Stomach (tissue), 19 donors: ENCODE results near the gene PDLIM4. TPM values are rescaled to one million over a fixed set of nuclear protein-coding genes. Genes with fewer than 3 reads are reported as not detected.

Experiments
- DNase-seq, 2 donors: peaks; one replicate each; pipeline versions ENCODE4 v3.0.0 to v3.0.0-alpha.2; 2013 to 2019
- H3K27ac ChIP-seq, 5 donors: fragments of 200-600 bp in 4 of 5; sonication (generic) in 4 of 5; one replicate each; pipeline ENCODE4 v1.5.1; 2013 to 2019; ENCODE audit warnings: mild to moderate bottlenecking in 1 of 5, moderate library complexity in 1 of 5
- H3K27me3 ChIP-seq, 3 donors: fragments of 200-600 bp; sonication (generic); one replicate each; pipeline ENCODE4 v1.5.1; 2017 to 2019; ENCODE audit warnings: mixed run types in 1 of 3
- H3K36me3 ChIP-seq, 4 donors: fragments of 200-600 bp; sonication (generic); 1 replicate in 3 of 4; 2 replicates in 1 of 4; pipeline ENCODE4 v1.5.1; 2016 to 2019
- H3K4me1 ChIP-seq, 4 donors: fragments of 200-600 bp; sonication (generic); one replicate each; pipeline ENCODE4 v1.5.1; 2016 to 2019
- H3K4me3 ChIP-seq, 4 donors: fragments of 200-600 bp; sonication (generic) in 3 of 4; one replicate each; pipeline ENCODE4 v1.5.1; 2016 to 2019; ENCODE audit warnings: mild to moderate bottlenecking in 1 of 4
- H3K9me3 ChIP-seq, 4 donors: fragments of 200-600 bp; sonication (generic); one replicate each; pipeline ENCODE4 v1.5.1; 2016 to 2019
- EP300 ChIP-seq: sonication (generic); formaldehyde crosslinking; IDR thresholded peaks from one replicate; pipeline ENCODE4 v1.6.1; 2017; ENCODE audit warnings: antibody characterized with exemption
- POLR2A ChIP-seq, 4 donors: fragments of 450-650 bp; IDR thresholded peaks; one replicate each; pipeline ENCODE4 v1.6.1; 2016; ENCODE audit warnings: antibody characterized with exemption in 4 of 4, control low read depth in 2 of 4, mild to moderate bottlenecking in 1 of 4, moderate library complexity in 1 of 4
- POLR2AphosphoS5 ChIP-seq, 3 donors: sonication (generic); formaldehyde crosslinking; IDR thresholded peaks; one replicate each; pipeline ENCODE4 v1.6.1; 2016; ENCODE audit warnings: antibody characterized with exemption in 3 of 3
- WGBS, 5 donors: extraction: QIAGEN DNeasy Blood & Tissue Kit in 3 of 5; methylation state at CpG; one replicate each; pipeline versions ENCODE4 v1.1.5 to v1.1.7; 2013 to 2018; 5-methylcytosine and 5-hydroxymethylcytosine counted together
- intact Hi-C: fragments of 100-400 bp; cut with DNase I; formaldehyde crosslinking; loops from one replicate; pipeline ENCODE4 v1.15.1; 2023; ENCODE audit warnings: low total_unique reads
- long read RNA-seq, 10 donors: transcript quantifications; one replicate each; lab custom pipeline, GENCODE V29; 2026
- polyA plus RNA-seq, 3 donors: library from polyadenylated mRNA; stranded (reverse); fragments of 200-250 nt; gene quantifications; one replicate each; pipeline ENCODE4 v1.2.3, GENCODE V29; 2013
- total RNA-seq, 5 donors: library from RNA; depleted of rRNA; stranded (reverse); fragments of >200 nt; gene quantifications; one replicate each; pipeline versions ENCODE4 v1.1.0 to v1.2.3, GENCODE V29; 2014 to 2016
- TF ChIP-seq, protein P1 (sequence below), 7 experiments: fragments of 450-650 bp in 4 of 7; fragments of 200-600 bp in 3 of 7; sonication (generic) in 3 of 7; IDR thresholded peaks; one replicate each; pipeline ENCODE4 v1.5.1; 2016 to 2019; ENCODE audit warnings: antibody characterized with exemption in 7 of 7, control low read depth in 2 of 7, mild to moderate bottlenecking in 1 of 7
- donor health status: healthy with polysubstance abuse.
- donor health status: Bipolar disorder and iron deficiency.
- donor health status: healthy.

Gene PDLIM4
- total RNA-seq (10 to 100 TPM in 4 of 5 donors, not detected in 1; 13.9 to 37.8 (median 25.4) TPM), polyA plus RNA-seq (10 to 100 TPM; 11.2 to 52.4 (median 16.1) TPM)
- long read RNA-seq, donor 1, transcript PDLIM4-201 (7 exons, 2,282 nt): major isoform, 7 of 8 reads
- long read RNA-seq, donor 1, partial matches to known transcripts: 0 of 8 reads
- long read RNA-seq, donor 1, other reads (novel, unspliced or antisense): 0 of 8 reads
- long read RNA-seq, donor 2, transcript PDLIM4-201 (7 exons, 2,282 nt): major isoform, 10 of 11 reads
- long read RNA-seq, donor 2, partial matches to known transcripts: 0 of 11 reads
- long read RNA-seq, donor 2, other reads (novel, unspliced or antisense): 0 of 11 reads
- long read RNA-seq, donor 3, partial matches to known transcripts: 0 of 4 reads
- long read RNA-seq, donor 3, other reads (novel, unspliced or antisense): 0 of 4 reads
- long read RNA-seq, donor 4, partial matches to known transcripts: 0 of 4 reads
- long read RNA-seq, donor 4, other reads (novel, unspliced or antisense): 0 of 4 reads
- long read RNA-seq, donor 5, transcript PDLIM4-201 (7 exons, 2,282 nt): major isoform, 10 of 11 reads
- long read RNA-seq, donor 5, partial matches to known transcripts: 0 of 11 reads
- long read RNA-seq, donor 5, other reads (novel, unspliced or antisense): 0 of 11 reads
- long read RNA-seq, donor 6, transcript PDLIM4-201 (7 exons, 2,282 nt): major isoform, 28 of 29 reads
- long read RNA-seq, donor 6, partial matches to known transcripts: 0 of 29 reads
- long read RNA-seq, donor 6, other reads (novel, unspliced or antisense): 0 of 29 reads
- long read RNA-seq, donor 7, transcript PDLIM4-201 (7 exons, 2,282 nt): major isoform, 19 of 20 reads
- long read RNA-seq, donor 7, partial matches to known transcripts: 0 of 20 reads
- long read RNA-seq, donor 7, other reads (novel, unspliced or antisense): 0 of 20 reads
- long read RNA-seq, donor 8, transcript PDLIM4-201 (7 exons, 2,282 nt): major isoform, 9 of 9 reads
- long read RNA-seq, donor 8, partial matches to known transcripts: 0 of 9 reads
- long read RNA-seq, donor 8, other reads (novel, unspliced or antisense): 0 of 9 reads
- long read RNA-seq, donor 9, transcript PDLIM4-201 (7 exons, 2,282 nt): major isoform, 10 of 35 reads
- long read RNA-seq, donor 9, partial matches to known transcripts: 25 of 35 reads
- long read RNA-seq, donor 9, other reads (novel, unspliced or antisense): 0 of 35 reads
- long read RNA-seq, donor 10, transcript PDLIM4-201 (7 exons, 2,282 nt): major isoform, 6 of 6 reads
- long read RNA-seq, donor 10, partial matches to known transcripts: 0 of 6 reads
- long read RNA-seq, donor 10, other reads (novel, unspliced or antisense): 0 of 6 reads

- WGBS, 5 donors: 19 to 45% (median 27%) methylated on average over 17 to 86 of the region's 88 CpGs
- peaks cover 0 to 10% (median 4%) of the 10 kb centered on the region in 3 donors for H3K27me3 ChIP-seq
- no peaks in the 10 kb centered on the region for H3K9me3 ChIP-seq
- TF ChIP-seq POLR2AphosphoS5 (IDR thresholded peaks at IDR 0.05) (peak in 1 of 3 donors; percentile 46), POLR2A (IDR thresholded peaks at IDR 0.05) (no peak)
- intact Hi-C loops: no loop called here
- peaks cover 0 to 2% (median under 1%) of the 10 kb centered on the region in 4 donors for H3K36me3 ChIP-seq
- H3K27ac ChIP-seq: peak within 1 kb of the TSS; percentile 58 to 97 (median 90)
- peak within 1 kb of the TSS; percentile 53 to 75 (median 54) for H3K4me3 ChIP-seq
- H3K4me1 ChIP-seq: peaks cover 21 to 69% (median 57%) of the 10 kb centered on the region in 4 donors
- peak in 1 of 2 donors; percentile 91 for DNase-seq
Observed at GRCh38 chr5:132257131-132258101, at the start of gene PDLIM4. TSS of gene PDLIM4 (plus strand) at chr5:132257696. CDS start at chr5:132257735, 39 bp downstream.

DNA sequence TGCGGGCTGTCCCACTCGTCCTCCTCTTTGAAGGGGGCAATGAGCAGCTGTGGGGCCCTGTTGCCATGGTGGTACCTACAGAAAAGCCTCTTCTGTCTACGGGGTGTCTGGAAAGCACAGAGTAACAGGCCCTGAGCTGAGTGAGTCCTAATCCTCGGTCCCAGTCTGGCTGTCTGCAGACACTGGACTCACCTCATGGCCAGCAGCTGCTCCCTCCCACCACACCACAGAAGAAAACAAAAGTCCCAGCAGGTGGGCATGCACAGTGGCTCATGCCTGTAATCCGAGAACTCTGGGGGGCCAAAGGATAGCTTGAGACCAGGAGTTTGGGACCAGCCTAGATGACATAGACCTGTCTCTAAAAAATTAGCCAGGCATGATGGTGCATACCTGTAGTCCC lies 49.7 kb upstream of the PDLIM4 start:
- Histone ChIP-seq H3K9me3 (no peaks in the 10 kb centered on the region), H3K27ac (no peak overlapping the region), H3K4me3 (no peak overlapping the region), H3K27me3 (no peaks in the 10 kb centered on the region), H3K36me3 (peaks cover 41 to 89% (median 83%) of the 10 kb centered on the region in 4 donors), H3K4me1 (no peaks in the 10 kb centered on the region)
- TF ChIP-seq POLR2A (IDR thresholded peaks at IDR 0.05): no peak
- TF ChIP-seq, protein P1, sequence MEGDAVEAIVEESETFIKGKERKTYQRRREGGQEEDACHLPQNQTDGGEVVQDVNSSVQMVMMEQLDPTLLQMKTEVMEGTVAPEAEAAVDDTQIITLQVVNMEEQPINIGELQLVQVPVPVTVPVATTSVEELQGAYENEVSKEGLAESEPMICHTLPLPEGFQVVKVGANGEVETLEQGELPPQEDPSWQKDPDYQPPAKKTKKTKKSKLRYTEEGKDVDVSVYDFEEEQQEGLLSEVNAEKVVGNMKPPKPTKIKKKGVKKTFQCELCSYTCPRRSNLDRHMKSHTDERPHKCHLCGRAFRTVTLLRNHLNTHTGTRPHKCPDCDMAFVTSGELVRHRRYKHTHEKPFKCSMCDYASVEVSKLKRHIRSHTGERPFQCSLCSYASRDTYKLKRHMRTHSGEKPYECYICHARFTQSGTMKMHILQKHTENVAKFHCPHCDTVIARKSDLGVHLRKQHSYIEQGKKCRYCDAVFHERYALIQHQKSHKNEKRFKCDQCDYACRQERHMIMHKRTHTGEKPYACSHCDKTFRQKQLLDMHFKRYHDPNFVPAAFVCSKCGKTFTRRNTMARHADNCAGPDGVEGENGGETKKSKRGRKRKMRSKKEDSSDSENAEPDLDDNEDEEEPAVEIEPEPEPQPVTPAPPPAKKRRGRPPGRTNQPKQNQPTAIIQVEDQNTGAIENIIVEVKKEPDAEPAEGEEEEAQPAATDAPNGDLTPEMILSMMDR (IDR thresholded peaks at IDR 0.05): no peak
- TF ChIP-seq POLR2AphosphoS5 (IDR thresholded peaks at IDR 0.05): no peak
- no peak for TF ChIP-seq EP300
- WGBS, 5 donors: 91 to 98% (median 93%) methylated on average over 5 of the region's 5 CpGs
- intact Hi-C loops: no loop called here
- no peak for DNase-seq

DNA sequence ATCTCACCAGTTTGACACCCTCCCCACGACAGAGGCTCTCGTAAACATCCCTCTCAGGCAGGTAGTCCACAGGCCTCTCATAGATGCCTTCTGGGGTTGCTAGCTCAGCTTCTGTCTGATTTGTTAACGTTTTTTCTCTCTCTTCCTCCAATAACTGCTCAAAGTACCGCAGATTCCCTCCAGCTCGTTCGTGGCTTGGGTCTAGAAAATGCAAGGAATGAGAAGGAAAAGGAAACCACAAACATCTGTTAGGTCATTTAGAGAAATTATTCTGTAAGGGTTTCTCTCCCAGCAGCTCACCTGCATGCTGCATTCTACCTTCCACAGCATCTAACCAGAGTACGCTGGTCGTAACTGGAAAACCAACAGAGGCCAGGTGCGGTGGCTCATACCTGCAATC lies 48.4 kb upstream of the PDLIM4 start:
- H3K36me3 ChIP-seq: peaks cover 38 to 89% (median 82%) of the 10 kb centered on the region in 4 donors
- intact Hi-C loops: no loop called here

More for the DNA sequence above, 48.4 kb upstream of the PDLIM4 start:
- H3K4me1 ChIP-seq: no peaks in the 10 kb centered on the region
- H3K9me3 ChIP-seq: no peaks in the 10 kb centered on the region
- H3K27ac ChIP-seq: no peak overlapping the region
- H3K27me3 ChIP-seq: no peaks in the 10 kb centered on the region
- 70 to 86% (median 77%) methylated on average over 9 of the region's 9 CpGs for WGBS, 5 donors
- no peak for DNase-seq
- H3K4me3 ChIP-seq: no peak overlapping the region
- TF ChIP-seq EP300 (no peak), POLR2A (IDR thresholded peaks at IDR 0.05) (no peak), POLR2AphosphoS5 (IDR thresholded peaks at IDR 0.05) (no peak)
- TF ChIP-seq, protein P1 (IDR thresholded peaks at IDR 0.05): no peak
